Bronchial epithelial cell (primary cell): ENCODE measurements around the gene INHBB. TPM values are rescaled to one million over a fixed set of nuclear protein-coding genes. Genes with fewer than 3 reads are reported as not detected.

ENCODE experiments used
- DNase-seq: peaks from one replicate; pipeline ENCODE4 v3.0.0-alpha.2; 2010; ENCODE audit warnings: low read depth
- FAIRE-seq: peaks from 2 replicates; lab custom pipeline; 2011; peaks lifted over from hg19 to GRCh38; lab: Jason Lieb, UNC
- H3K27me3 ChIP-seq: 2 replicates; pipeline ENCODE4 v1.5.1; 2011; ENCODE audit warnings: low read length; ENCODE audit not compliant: control insufficient read depth, insufficient read depth
- H3K36me3 ChIP-seq: 2 replicates; pipeline ENCODE4 v1.5.1; 2011; ENCODE audit warnings: low read length; ENCODE audit not compliant: control insufficient read depth, insufficient read depth
- H3K4me3 ChIP-seq: 2 replicates; pipeline ENCODE4 v1.5.1; 2011; ENCODE audit warnings: mild to moderate bottlenecking, low read depth, low read length, control low read depth
- CTCF ChIP-seq: IDR thresholded peaks from 2 replicates; pipeline ENCODE4 v1.5.1; 2011; ENCODE audit warnings: mild to moderate bottlenecking, moderate library complexity, low read length, control low read depth, inconsistent platforms; ENCODE audit not compliant: insufficient read depth, severe bottlenecking
- total RNA-seq: library from RNA; depleted of rRNA; stranded (reverse); fragments of >200 nt; gene quantifications from 2 replicates; pipeline ENCODE4 v1.2.1, GENCODE V29; 2014

INHBB gene
- total RNA-seq, 1 donor from 2014 or later: 0.53 TPM

- no peak for DNase-seq
- H3K36me3 ChIP-seq: no peaks in the 10 kb centered on the region
- H3K4me3 ChIP-seq: peak overlapping the region; percentile 34
- peaks cover 4% of the 10 kb centered on the region for H3K27me3 ChIP-seq
- FAIRE-seq: no peak
- TF ChIP-seq CTCF: no peak
Observed at GRCh38 chr2:120313695-120314615, 32.0 kb upstream of the INHBB start.

DNA sequence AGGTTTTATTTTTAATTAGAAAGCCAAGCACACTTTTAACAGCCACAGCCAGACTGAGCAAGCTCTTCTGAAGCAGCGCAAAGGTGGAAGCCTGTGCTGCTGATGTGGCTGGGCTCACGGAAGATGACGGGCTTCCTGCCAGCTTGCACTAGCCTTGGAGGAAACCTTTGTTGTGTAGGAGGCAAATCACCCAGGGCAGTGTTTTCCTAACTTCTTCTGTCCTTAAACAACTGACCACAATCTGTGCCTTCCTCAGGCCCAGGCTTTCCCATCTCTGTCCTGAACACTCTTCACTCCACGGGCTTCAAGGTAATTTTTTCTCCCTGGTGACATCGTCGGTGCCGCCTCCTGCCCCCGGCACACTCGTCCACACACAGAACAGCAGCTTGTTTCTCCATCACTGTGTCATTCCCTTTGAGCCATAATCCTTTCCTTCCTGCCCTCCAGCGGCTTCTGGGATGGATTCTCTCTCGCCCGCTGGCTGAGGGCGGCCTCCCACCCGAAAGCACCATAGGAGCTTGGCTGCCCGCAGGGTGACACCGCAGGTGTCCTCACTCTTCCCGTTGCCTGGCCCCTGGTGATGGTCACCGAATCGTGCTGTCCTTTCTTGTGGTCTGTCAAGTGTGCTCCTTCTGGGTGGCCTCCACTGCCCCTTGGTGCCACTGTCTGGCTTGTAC is 31.1 kb upstream of the INHBB start:
- Histone ChIP-seq H3K4me3 (no peak overlapping the region), H3K27me3 (peaks cover 4% of the 10 kb centered on the region), H3K36me3 (no peaks in the 10 kb centered on the region)
- DNase-seq: no peak
- peak; percentile 52 for FAIRE-seq
- no peak for TF ChIP-seq CTCF

DNA sequence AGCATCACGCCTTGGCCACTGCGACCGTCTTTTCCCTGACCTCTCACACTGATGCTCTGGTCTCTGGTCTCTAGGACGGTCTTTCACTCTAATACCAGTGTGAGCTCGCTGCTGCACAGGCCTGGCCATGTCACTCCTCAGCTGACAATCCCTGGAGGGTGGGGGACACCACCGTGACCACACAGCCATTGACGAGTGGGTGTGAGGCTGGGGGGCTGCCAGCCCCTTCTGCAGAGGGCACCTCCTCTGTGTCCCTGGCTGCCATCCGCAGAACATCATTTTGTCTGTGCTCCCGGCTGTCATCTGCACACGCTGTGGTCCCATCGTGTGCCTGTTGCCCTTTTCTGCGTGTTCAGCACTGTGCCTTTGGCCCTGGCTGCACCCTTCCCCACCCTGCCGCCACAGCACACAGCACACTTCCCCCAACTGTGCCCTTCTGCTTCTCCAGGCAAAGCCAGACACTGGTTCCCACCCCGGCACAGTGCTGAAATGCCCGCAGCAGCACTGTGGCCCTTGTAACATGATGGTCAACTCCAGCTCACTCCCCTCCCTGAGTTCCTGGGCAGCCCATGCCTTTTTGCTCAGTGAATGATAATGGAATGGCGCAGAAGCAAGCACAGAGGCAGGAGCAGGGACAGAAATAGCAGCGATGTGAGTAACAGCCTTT is 30.4 kb upstream of the INHBB start:
- Histone ChIP-seq H3K36me3 (no peaks in the 10 kb centered on the region), H3K27me3 (peaks cover 4% of the 10 kb centered on the region), H3K4me3 (no peak overlapping the region)
- FAIRE-seq (no peak), DNase-seq (no peak)
- TF ChIP-seq CTCF: no peak

- H3K36me3 ChIP-seq: no peaks in the 10 kb centered on the region
- TF ChIP-seq CTCF: no peak
- DNase-seq: no peak
Observed at GRCh38 chr2:120316071-120316470, 29.9 kb upstream of the INHBB start.

GRCh38 chr2:120316528-120317179 is 29.3 kb upstream of the INHBB start:
- H3K4me3 ChIP-seq: no peak overlapping the region
- no peak for TF ChIP-seq CTCF
- no peaks in the 10 kb centered on the region for H3K36me3 ChIP-seq
- DNase-seq (no peak), FAIRE-seq (no peak)
- peaks cover 4% of the 10 kb centered on the region for H3K27me3 ChIP-seq

More at GRCh38 chr2:120316071-120316470, 29.9 kb upstream of the INHBB start:
- FAIRE-seq: no peak
- Histone ChIP-seq H3K4me3 (no peak overlapping the region), H3K27me3 (peaks cover 4% of the 10 kb centered on the region)
